NCI-H82 (cell line): ENCODE measurements around the gene SLC6A20.

Experiments used
- DNase-seq: peaks from one replicate; lab custom pipeline; 2025; lab: John Stamatoyannopoulos, UW

Gene SLC6A20

DNA sequence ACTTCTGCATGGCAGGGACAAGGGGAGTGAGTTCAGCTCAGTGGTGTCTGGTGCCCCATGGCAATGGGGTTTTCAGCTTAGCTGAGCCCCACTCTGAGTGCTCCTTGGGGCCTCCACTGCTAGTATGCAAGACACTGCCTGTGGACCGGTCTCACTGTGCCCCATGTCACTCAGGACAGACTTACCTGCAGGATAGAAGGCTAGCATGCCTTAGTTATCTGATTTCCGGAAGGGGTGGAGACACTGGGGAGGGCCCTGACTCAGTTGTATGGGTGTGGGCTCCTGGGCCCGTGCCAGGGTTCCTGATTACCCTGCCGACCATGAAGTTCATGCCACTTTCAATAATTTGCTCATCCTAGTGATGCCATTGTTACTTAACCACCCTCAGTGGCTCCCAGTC is 4.3 kb upstream of the SLC6A20 start:
- DNase-seq, result no peak

GRCh38 chr3:45799586-45799985 is 3.2 kb upstream of the SLC6A20 start:
- no peak for DNase-seq

DNA sequence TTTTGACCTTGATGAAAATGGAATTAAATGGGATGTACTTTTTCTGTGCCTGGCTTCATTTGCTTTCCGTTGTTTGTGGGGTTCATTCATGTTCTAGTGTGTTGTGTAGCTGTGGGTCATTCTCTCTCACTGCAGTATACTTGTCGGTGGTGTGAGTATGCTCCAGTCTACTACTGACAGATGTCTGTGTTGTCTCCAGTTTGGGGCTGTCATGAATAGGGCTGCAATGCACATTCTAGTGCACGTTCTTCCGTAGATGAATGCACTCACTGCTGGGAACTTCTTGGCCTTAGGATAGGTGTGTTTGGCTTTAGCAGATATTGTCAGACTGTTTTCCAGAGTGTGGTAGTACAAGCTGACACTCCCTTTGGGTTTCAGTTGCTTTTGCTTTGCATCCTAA is 1.7 kb upstream of the SLC6A20 start:
- no peak for DNase-seq

- no peak for DNase-seq
These were observed 734 bp upstream of the SLC6A20 start for GRCh38 chr3:45796902-45797637.

DNA sequence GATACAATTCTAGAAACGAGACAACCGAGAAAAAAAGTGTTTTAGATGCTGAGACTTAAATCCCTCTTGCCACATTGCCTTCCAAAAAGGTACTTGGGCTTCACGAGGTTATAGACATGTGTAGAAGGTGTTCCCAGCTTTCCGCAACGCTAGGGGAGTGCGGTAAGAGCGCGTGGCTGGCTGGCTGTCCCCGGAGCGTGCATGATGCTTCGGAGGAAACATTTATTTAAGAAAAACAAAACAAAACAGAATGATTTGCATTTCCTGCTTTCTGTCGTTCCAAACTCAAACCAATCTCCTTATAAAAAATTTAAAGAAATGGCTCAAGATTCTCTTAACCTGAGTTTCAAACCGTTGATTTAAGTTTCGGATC is 841 bp downstream of the SLC6A20 start:
- peak; percentile 7 for DNase-seq

- DNase-seq, result no peak
These were observed 1.7 kb downstream of the SLC6A20 start for GRCh38 chr3:45794660-45795059.

DNA sequence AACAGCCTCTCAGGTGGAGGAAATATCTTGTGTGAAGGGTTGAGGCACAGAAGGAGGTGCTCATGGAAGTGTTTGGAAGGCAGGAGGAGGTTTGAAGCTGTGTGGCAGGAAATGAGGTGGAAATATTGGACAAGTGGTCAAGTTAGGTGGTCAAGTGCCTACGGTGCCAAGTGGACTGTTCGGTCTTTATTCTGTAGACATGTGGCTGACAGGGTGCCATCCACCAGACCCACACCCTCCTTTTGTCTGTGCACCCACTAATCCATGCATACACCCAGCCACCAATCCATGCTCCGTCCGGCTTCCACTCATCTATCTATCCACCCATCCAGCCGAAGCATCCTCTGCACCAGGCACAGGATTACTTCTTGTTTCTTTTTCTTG is 2.2 kb downstream of the SLC6A20 start:
- DNase-seq, result no peak

- DNase-seq, result no peak
These were observed 2.7 kb downstream of the SLC6A20 start for GRCh38 chr3:45793482-45794176.

GRCh38 chr3:45792516-45793172 is 3.7 kb downstream of the SLC6A20 start:
- no peak for DNase-seq

DNA sequence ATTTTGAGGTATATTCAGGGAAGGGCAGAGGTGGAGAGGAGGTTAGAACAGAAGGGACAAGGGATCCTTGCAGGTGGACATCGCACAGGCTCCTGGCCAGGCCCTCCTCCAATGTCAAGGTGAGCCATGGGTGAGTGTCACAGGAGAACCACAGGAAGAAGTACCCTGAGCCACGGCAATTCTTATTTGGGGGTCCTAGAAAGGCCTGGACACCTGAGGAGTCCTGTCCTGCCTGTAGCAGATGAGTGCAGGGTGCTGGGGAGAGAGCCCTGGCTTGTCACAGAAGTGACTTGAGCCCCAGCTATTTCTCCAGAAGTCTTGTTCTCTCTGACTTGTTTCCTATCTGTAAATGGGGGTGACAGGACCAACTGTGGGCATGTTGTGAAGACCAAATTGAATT is 4.3 kb downstream of the SLC6A20 start:
- DNase-seq, result no peak

DNA sequence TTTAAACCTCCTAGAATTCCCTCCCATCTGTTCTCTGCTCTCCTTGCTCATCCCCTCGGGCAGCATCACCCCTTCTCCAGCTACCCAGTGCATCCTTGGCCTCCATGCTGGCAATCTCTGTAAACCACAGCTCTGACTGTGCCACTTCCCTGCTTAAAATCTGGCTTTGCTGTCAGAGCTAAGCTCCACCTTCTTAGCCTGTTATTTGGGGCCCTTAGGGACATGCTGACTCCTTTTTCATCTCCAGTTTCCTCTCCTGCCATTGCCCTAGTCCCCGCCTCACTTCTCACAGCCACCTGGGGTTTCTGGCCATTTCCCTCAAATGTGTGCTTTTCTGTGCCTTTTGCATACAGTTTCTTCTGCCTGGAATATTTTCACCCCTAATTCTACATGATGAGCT is 5.7 kb downstream of the SLC6A20 start:
- peak; percentile 14 for DNase-seq

DNA sequence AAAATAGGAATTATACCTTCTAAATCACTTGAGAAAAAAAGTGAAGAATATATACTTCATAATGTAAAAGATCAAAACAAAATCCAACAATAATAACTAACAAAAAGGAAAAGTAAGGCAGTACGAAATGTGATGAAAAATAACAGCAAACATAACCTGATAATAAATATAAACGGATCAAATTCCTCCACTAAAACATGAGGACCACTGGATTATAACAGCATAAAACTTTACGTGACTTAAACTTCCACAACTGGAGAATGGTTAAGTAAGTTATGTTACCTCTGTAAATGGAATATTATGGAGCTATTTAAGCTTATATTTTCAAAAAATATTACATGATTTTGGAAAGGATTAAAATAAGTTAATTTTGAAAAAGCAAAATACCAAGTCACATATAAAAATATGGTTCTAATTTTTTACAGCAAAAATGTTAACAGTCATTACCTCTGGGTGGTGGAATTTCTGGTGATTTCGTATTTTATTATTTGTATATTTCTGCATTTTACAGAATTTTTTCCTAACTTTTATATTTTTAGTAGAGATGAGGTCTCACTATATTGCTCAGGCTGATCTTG is 7.0 kb downstream of the SLC6A20 start:
- no peak for DNase-seq

DNA sequence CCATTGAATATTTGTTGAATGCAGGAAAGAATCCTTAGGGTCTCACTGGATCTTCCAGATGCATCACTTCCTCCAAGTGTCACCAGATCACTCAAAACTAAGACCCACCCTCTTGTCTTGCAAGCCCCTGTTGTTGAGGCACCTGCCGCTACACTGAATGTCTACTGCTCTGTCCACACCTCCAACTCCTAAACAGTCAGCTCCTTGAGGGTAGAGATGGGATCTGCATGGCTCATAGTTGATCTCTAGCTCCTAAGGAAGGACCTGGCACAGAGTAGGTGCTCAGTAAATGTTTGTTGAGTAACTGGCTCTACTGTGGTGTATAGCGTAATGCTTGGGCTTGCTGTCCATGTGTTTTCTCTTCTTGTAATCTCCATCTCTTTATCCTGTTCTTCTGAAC is 8.8 kb downstream of the SLC6A20 start:
- no peak for DNase-seq

GRCh38 chr3:45786801-45787495 is 9.4 kb downstream of the SLC6A20 start:
- no peak for DNase-seq

GRCh38 chr3:45785605-45786150 is 10.7 kb downstream of the SLC6A20 start:
- DNase-seq, result no peak

- DNase-seq, result no peak
These were observed 12.7 kb downstream of the SLC6A20 start for GRCh38 chr3:45783667-45784066.

DNA sequence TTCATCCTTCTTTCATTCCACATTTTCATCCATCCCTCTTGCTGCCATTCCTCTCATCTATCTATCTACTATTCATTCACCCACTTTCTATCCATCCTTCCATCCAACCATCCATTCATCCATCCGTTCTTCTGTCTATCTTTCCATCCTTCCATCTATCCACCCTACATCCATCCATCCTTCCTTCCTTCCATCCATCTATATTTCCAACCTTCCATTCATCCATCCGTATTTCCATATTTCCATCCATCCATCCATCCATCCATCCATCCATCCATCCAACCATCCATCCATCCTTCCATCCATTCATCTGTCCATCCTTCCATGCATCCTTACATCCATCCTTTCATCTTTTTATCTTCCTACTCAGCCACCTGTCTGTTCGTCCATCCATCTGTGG is 14.0 kb downstream of the SLC6A20 start:
- no peak for DNase-seq

DNA sequence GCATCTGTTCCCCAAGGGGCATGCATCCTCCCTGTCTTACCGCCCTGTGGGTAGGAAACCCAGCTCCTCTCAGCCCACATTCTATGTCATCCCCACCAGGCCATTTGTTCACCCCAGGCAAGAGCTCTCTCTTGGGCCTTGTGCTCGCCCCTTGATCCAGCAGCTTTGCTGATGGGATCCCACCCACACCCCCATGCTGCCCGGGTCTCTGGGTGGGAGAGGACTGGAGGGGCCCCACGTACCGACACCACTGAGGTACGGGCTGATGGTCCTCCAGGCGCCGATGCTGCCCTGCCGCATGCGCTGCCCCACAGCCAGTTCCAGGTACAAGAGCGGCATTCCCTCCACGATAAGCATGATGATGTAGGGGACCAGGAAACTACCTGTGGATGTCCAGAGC is 14.5 kb downstream of the SLC6A20 start:
- no peak for DNase-seq

DNA sequence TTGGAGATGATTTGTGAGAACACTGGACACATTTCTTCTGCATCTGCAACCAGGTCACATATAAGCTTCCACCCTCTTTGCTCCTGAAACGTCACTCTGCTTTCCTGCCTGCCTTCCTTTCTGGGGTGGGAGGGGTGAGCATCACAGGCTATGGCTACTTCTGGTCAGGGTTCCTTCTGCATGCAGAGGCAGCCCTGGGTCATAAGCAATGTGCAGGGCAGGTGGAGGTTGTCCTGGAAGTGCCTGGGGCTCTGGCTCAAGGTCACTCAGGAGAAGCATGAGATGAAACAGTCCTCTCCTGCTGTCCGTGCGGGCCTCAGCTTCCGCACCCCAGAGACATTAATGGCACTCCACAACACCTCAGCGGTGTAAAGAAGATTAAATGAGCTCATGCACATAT is 15.1 kb downstream of the SLC6A20 start:
- no peak for DNase-seq

- DNase-seq, result no peak
These were observed 16.3 kb downstream of the SLC6A20 start for GRCh38 chr3:45779746-45780735.

- DNase-seq, result no peak
These were observed 17.6 kb downstream of the SLC6A20 start for GRCh38 chr3:45778761-45779201.
